ENCODE results near the gene ZNF3.

- TF ChIP-seq SUZ12 (IDR thresholded peaks at IDR 0.05; ENCODE audit: extremely low read depth, insufficient read depth, insufficient read length) (no peak), YY1 (IDR thresholded peaks at IDR 0.05; ENCODE audit: insufficient read depth, insufficient read length) (no peak), ZNF274 (IDR thresholded peaks at IDR 0.05; ENCODE audit: low read depth, low read length) (no peak)
These were observed 12.0 kb upstream of the ZNF3 start for GRCh38 chr7:100093498-100093897.

Data from NT2/D1 (cell line).